NCI-H2171 (cell line): ENCODE measurements around the gene DPY19L2.

Experiments
- DNase-seq: peaks from one replicate; lab custom pipeline; 2025; lab: John Stamatoyannopoulos, UW

DPY19L2 gene

GRCh38 chr12:63525831-63526230 lies 142.5 kb downstream of the DPY19L2 start:
- no peak for DNase-seq

- no peak for DNase-seq
Measured at GRCh38 chr12:63521706-63522105, 146.6 kb downstream of the DPY19L2 start.
